Measurements from ENCODE around the gene SPART. TPM values are rescaled to one million over a fixed set of nuclear protein-coding genes. Genes with fewer than 3 reads are reported as not detected.

The SPART gene
- total RNA-seq, result 10 to 100 TPM; 19.7 to 19.8 TPM

- Mint-ChIP-seq H3K27me3 (peaks cover 3% of the 10 kb centered on the region), H3K36me3 (no peaks in the 10 kb centered on the region), H3K27ac (peak within 1 kb of the TSS; percentile 92), H3K9me3 (no peaks in the 10 kb centered on the region), H3K4me1 (peaks cover 20% of the 10 kb centered on the region), H3K4me3 (peak within 1 kb of the TSS; percentile 91)
- peak; percentile 86 for DNase-seq
- POLR2A ChIA-PET, result interaction anchor here (1.3 kb wide), 1 partner anchor 654 kb away, joined by 5 read pairs; the partner anchor contains the start of gene EXOSC8
- ATAC-seq (ENCODE audit: low read depth), result peak; percentile 94
Observed at GRCh38 chr13:36346222-36347083, at the start of gene SPART. Gene SPART (minus strand): TSS chr13:36346394. CDS start chr13:36335830, 10,564 bp downstream.

GRCh38 chr13:36395280-36395679, 49.1 kb upstream of the SPART start:
- Mint-ChIP-seq H3K36me3 (no peaks in the 10 kb centered on the region), H3K27me3 (peaks cover 12% of the 10 kb centered on the region), H3K27ac (no peak overlapping the region), H3K4me3 (no peak overlapping the region), H3K4me1 (no peaks in the 10 kb centered on the region), H3K9me3 (no peaks in the 10 kb centered on the region)
- POLR2A ChIA-PET, result no interaction called here
- DNase-seq (no peak), ATAC-seq (ENCODE audit: low read depth) (no peak)

DNA sequence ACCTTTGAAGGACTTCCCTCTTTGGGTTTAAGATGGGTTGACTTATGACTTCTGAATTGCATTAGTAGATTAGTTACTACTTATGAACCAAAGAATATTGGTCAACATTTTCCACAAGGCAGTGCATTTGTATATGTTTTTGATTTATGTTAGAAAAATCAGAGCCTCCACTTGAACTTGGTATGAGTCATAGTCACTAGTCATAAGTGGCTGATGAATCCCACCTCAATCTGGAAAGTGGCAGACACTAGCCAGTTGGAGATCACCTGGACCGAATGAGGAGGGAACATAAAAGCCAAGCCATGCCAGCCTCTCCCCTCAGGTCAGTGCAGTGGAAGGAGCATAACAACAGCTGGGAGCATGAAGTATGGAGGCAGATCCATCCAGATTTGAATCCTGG, 39.3 kb upstream of the SPART start:
- DNase-seq (no peak), ATAC-seq (ENCODE audit: low read depth) (no peak)
- POLR2A ChIA-PET, result no interaction called here
- Mint-ChIP-seq H3K27me3 (peaks cover 8% of the 10 kb centered on the region), H3K9me3 (no peaks in the 10 kb centered on the region), H3K36me3 (no peaks in the 10 kb centered on the region), H3K27ac (no peak overlapping the region), H3K4me3 (no peak overlapping the region), H3K4me1 (no peaks in the 10 kb centered on the region)

- no peak for ATAC-seq (ENCODE audit: low read depth)
- no peak overlapping the region for H3K4me3 Mint-ChIP-seq
- no peak overlapping the region for H3K27ac Mint-ChIP-seq
- DNase-seq, result no peak
- POLR2A ChIA-PET, result no interaction called here
- peaks cover 7% of the 10 kb centered on the region for H3K27me3 Mint-ChIP-seq
- no peaks in the 10 kb centered on the region for H3K4me1 Mint-ChIP-seq
- no peaks in the 10 kb centered on the region for H3K9me3 Mint-ChIP-seq
- no peaks in the 10 kb centered on the region for H3K36me3 Mint-ChIP-seq
Observed at GRCh38 chr13:36382030-36382429, 35.8 kb upstream of the SPART start.

- H3K4me3 Mint-ChIP-seq, result no peak overlapping the region
- H3K27ac Mint-ChIP-seq, result no peak overlapping the region
- H3K36me3 Mint-ChIP-seq, result no peaks in the 10 kb centered on the region
- ATAC-seq (ENCODE audit: low read depth) (no peak), DNase-seq (no peak)
- H3K9me3 Mint-ChIP-seq, result no peaks in the 10 kb centered on the region
- peaks cover 6% of the 10 kb centered on the region for H3K27me3 Mint-ChIP-seq
- no peaks in the 10 kb centered on the region for H3K4me1 Mint-ChIP-seq
- POLR2A ChIA-PET, result no interaction called here
Observed at GRCh38 chr13:36377826-36378468, 31.8 kb upstream of the SPART start.

DNA sequence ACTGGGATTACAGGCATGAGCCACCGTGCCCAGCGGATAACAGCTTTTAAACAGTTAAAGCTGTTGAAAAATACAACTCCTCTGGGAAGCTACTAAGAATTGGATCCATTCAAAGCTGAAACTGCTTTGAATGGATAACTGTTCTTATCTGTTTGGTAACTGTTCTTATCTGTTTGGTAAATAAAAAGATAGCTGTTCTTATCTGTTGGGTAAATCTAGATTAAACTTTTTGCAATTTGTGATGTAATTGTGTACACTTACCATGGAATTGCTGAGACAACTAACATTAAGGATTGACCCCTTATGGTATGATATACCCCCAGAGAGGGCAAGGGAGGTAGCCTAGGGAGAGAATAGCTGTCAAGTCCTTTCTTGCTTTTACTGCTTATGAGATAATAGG, 27.9 kb upstream of the SPART start:
- Mint-ChIP-seq H3K4me1 (no peaks in the 10 kb centered on the region), H3K9me3 (no peaks in the 10 kb centered on the region), H3K36me3 (no peaks in the 10 kb centered on the region), H3K4me3 (no peak overlapping the region), H3K27me3 (peaks cover 5% of the 10 kb centered on the region), H3K27ac (no peak overlapping the region)
- ATAC-seq (ENCODE audit: low read depth), result no peak
- no peak for DNase-seq
- POLR2A ChIA-PET, result no interaction called here

DNA sequence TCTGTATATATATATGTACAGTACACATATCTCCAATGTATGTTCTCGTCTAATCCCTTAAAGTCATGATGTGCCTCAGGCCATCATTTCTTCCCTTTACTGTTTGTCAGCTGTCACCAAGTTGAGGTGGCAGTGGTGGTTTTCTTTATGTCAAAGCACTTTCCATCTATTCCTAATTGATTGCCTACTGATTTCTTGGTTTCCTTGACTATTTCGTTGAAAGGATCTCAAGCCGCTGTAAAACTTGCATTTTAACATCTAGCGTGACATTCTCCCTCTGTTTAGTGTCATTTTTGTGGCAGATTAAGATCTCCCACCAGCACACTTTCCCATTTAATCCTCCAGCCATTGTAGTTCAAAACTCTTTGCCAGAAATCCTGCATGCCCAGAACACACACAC, 25.0 kb upstream of the SPART start:
- ATAC-seq (ENCODE audit: low read depth) (no peak), DNase-seq (no peak)
- no peaks in the 10 kb centered on the region for H3K36me3 Mint-ChIP-seq
- H3K27me3 Mint-ChIP-seq, result peaks cover 5% of the 10 kb centered on the region
- POLR2A ChIA-PET, result no interaction called here
- H3K9me3 Mint-ChIP-seq, result no peaks in the 10 kb centered on the region
- no peaks in the 10 kb centered on the region for H3K4me1 Mint-ChIP-seq
- no peak overlapping the region for H3K27ac Mint-ChIP-seq
- no peak overlapping the region for H3K4me3 Mint-ChIP-seq

DNA sequence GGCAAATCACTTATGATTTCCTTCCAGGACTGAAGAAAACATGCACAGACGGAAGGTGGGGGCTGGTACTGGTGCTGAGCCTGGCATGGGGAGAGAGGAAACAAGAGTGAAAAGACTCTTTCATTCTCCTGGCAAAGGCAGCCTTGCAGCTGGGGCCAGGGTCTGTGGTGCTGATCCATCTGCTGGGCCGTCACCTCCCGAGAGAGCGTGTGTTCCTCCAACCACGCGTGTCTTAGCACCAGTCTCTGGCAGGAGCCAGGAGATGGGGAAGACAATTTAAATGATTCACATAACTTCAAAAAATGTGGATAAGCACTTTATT, 23.9 kb upstream of the SPART start:
- H3K4me1 Mint-ChIP-seq, result no peaks in the 10 kb centered on the region
- peaks cover 5% of the 10 kb centered on the region for H3K27me3 Mint-ChIP-seq
- H3K9me3 Mint-ChIP-seq, result no peaks in the 10 kb centered on the region
- H3K4me3 Mint-ChIP-seq, result no peak overlapping the region
- ATAC-seq (ENCODE audit: low read depth), result no peak
- H3K27ac Mint-ChIP-seq, result no peak overlapping the region
- no peak for DNase-seq
- POLR2A ChIA-PET, result no interaction called here
- H3K36me3 Mint-ChIP-seq, result no peaks in the 10 kb centered on the region

GRCh38 chr13:36369268-36370107, 23.3 kb upstream of the SPART start:
- H3K4me3 Mint-ChIP-seq, result no peak overlapping the region
- H3K27ac Mint-ChIP-seq, result no peak overlapping the region
- H3K36me3 Mint-ChIP-seq, result no peaks in the 10 kb centered on the region
- H3K4me1 Mint-ChIP-seq, result no peaks in the 10 kb centered on the region
- H3K9me3 Mint-ChIP-seq, result no peaks in the 10 kb centered on the region
- no peak for DNase-seq
- POLR2A ChIA-PET, result no interaction called here
- H3K27me3 Mint-ChIP-seq, result peaks cover 5% of the 10 kb centered on the region
- no peak for ATAC-seq (ENCODE audit: low read depth)

- ATAC-seq (ENCODE audit: low read depth) (no peak), DNase-seq (no peak)
- H3K4me3 Mint-ChIP-seq, result no peak overlapping the region
- no peaks in the 10 kb centered on the region for H3K9me3 Mint-ChIP-seq
- peaks cover 4% of the 10 kb centered on the region for H3K27me3 Mint-ChIP-seq
- H3K27ac Mint-ChIP-seq, result no peak overlapping the region
- no peaks in the 10 kb centered on the region for H3K4me1 Mint-ChIP-seq
- H3K36me3 Mint-ChIP-seq, result no peaks in the 10 kb centered on the region
- POLR2A ChIA-PET, result no interaction called here
Observed at GRCh38 chr13:36366031-36366430, 19.8 kb upstream of the SPART start.

- H3K9me3 Mint-ChIP-seq, result no peaks in the 10 kb centered on the region
- H3K27ac Mint-ChIP-seq, result no peak overlapping the region
- no peaks in the 10 kb centered on the region for H3K36me3 Mint-ChIP-seq
- POLR2A ChIA-PET, result no interaction called here
- DNase-seq, result no peak
- H3K4me3 Mint-ChIP-seq, result no peak overlapping the region
- H3K4me1 Mint-ChIP-seq, result no peaks in the 10 kb centered on the region
- peaks cover 16% of the 10 kb centered on the region for H3K27me3 Mint-ChIP-seq
- ATAC-seq (ENCODE audit: low read depth), result no peak
Observed at GRCh38 chr13:36363366-36363863, 17.2 kb upstream of the SPART start.

DNA sequence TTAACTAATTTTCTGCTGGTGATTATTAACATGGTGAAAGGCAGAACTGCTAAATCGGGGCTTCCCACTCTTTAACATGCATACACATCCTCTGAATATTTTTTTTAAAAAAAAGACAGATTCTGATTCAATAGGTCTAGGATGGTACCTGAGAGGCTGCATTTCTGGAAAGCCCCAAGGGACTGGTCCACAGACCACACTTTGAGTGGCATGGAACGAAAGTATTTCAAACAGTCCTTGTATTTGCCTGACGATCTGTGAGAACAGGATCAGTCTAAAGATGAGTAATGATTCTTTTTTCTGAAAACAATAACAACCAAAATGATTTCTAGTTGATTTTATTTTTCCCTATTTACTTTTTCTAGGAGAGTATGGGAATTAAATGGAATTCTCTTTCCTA, 16.7 kb upstream of the SPART start:
- Mint-ChIP-seq H3K27me3 (peaks cover 16% of the 10 kb centered on the region), H3K4me1 (no peaks in the 10 kb centered on the region), H3K36me3 (no peaks in the 10 kb centered on the region), H3K4me3 (no peak overlapping the region), H3K9me3 (no peaks in the 10 kb centered on the region), H3K27ac (no peak overlapping the region)
- ATAC-seq (ENCODE audit: low read depth), result no peak
- DNase-seq, result no peak
- POLR2A ChIA-PET, result no interaction called here

DNA sequence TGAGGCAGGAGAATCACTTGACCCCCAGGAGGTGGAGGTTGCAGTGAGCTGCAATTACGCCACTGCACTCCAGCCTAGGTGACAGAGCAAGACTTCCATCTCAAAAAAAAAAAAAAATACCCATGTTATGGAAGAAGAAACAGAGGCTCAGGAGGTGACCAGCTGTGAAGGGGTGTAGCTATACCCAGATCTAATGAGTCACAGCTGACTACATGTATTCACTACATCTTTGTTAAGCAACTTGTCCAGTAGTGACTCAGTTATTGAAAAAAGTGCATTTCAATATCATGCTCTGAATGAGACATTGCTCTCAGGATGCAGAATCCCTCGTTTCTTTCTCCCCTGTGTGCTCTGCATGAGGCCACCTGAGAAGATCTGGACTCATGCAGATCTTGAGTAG, 16.1 kb upstream of the SPART start:
- no peak overlapping the region for H3K4me3 Mint-ChIP-seq
- no peaks in the 10 kb centered on the region for H3K36me3 Mint-ChIP-seq
- H3K9me3 Mint-ChIP-seq, result no peaks in the 10 kb centered on the region
- H3K27me3 Mint-ChIP-seq, result peaks cover 16% of the 10 kb centered on the region
- DNase-seq (no peak), ATAC-seq (ENCODE audit: low read depth) (no peak)
- POLR2A ChIA-PET, result no interaction called here
- H3K4me1 Mint-ChIP-seq, result no peaks in the 10 kb centered on the region
- H3K27ac Mint-ChIP-seq, result no peak overlapping the region
